H9 (cell line): Measurements from ENCODE around the gene CCDC88C. TPM values are rescaled to one million over a fixed set of nuclear protein-coding genes. Genes with fewer than 3 reads are reported as not detected.

ENCODE experiments used
- DNase-seq: peaks from one replicate; pipeline ENCODE4 v3.0.0-alpha.2; 2017
- H2AFZ ChIP-seq: one replicate; pipeline ENCODE4 v1.6.1; 2013; ENCODE audit warnings: mild to moderate bottlenecking, low read length, control low read depth, moderate library complexity
- H2AK5ac ChIP-seq: 2 replicates; pipeline ENCODE4 v1.6.1; 2013; ENCODE audit warnings: low read length, control low read depth, mixed read lengths; ENCODE audit not compliant: insufficient read length
- H2BK120ac ChIP-seq: one replicate; pipeline ENCODE4 v1.6.1; 2013; ENCODE audit warnings: low read depth, mild to moderate bottlenecking, low read length, control low read depth, inconsistent platforms; ENCODE audit not compliant: poor library complexity, severe bottlenecking
- H2BK12ac ChIP-seq: 2 replicates; pipeline ENCODE4 v1.6.1; 2013; ENCODE audit warnings: low read length, control low read depth, mixed read lengths, low read depth; ENCODE audit not compliant: insufficient read length
- H2BK15ac ChIP-seq: 2 replicates; pipeline ENCODE4 v1.6.1; 2013; ENCODE audit warnings: low read depth, low read length, control low read depth
- H2BK20ac ChIP-seq: one replicate; pipeline ENCODE4 v1.6.1; 2013; ENCODE audit warnings: low read depth, mild to moderate bottlenecking, low read length, control low read depth, inconsistent platforms; ENCODE audit not compliant: poor library complexity, severe bottlenecking
- H2BK5ac ChIP-seq: 2 replicates; pipeline ENCODE4 v1.6.1; 2013; ENCODE audit warnings: low read length, control low read depth, mixed read lengths; ENCODE audit not compliant: insufficient read length
- H3K14ac ChIP-seq: 2 replicates; pipeline ENCODE4 v1.6.1; 2013; ENCODE audit warnings: low read length, control low read depth; ENCODE audit not compliant: insufficient read depth
- H3K18ac ChIP-seq: 2 replicates; pipeline ENCODE4 v1.6.1; 2013; ENCODE audit warnings: low read depth, mild to moderate bottlenecking, mixed read lengths, low read length, control low read depth; ENCODE audit not compliant: insufficient read length
- H3K23ac ChIP-seq: 2 replicates; pipeline ENCODE4 v1.6.1; 2013; ENCODE audit warnings: low read length, control low read depth, mixed read lengths, low read depth; ENCODE audit not compliant: insufficient read length
- H3K23me2 ChIP-seq: 2 replicates; pipeline ENCODE4 v1.6.1; 2013; ENCODE audit warnings: low read depth, mild to moderate bottlenecking, mixed read lengths, low read length, control low read depth; ENCODE audit not compliant: insufficient read length, poor library complexity, severe bottlenecking
- H3K27ac ChIP-seq: 2 replicates; pipeline ENCODE4 v1.5.1; 2013; ENCODE audit warnings: low read length, control low read depth, mixed read lengths, low read depth; ENCODE audit not compliant: insufficient read length
- H3K27me3 ChIP-seq: 2 replicates; pipeline ENCODE4 v1.6.1; 2013; ENCODE audit warnings: low read length, control low read depth, inconsistent platforms; ENCODE audit not compliant: insufficient read depth
- H3K4ac ChIP-seq: 2 replicates; pipeline ENCODE4 v1.6.1; 2013; ENCODE audit warnings: low read depth, mild to moderate bottlenecking, control low read depth, inconsistent platforms, low read length, moderate library complexity
- H3K4me1 ChIP-seq: 2 replicates; pipeline ENCODE4 v1.6.1; 2013; ENCODE audit warnings: low read length, control low read depth, inconsistent platforms; ENCODE audit not compliant: insufficient read depth
- H3K4me2 ChIP-seq: 2 replicates; pipeline ENCODE4 v1.6.1; 2013; ENCODE audit warnings: low read length, control low read depth, mixed read lengths; ENCODE audit not compliant: insufficient read length, insufficient read depth
- H3K56ac ChIP-seq: 2 replicates; pipeline ENCODE4 v1.6.1; 2013; ENCODE audit warnings: low read depth, mild to moderate bottlenecking, mixed read lengths, low read length, control low read depth; ENCODE audit not compliant: insufficient read length
- H3K79me1 ChIP-seq: 2 replicates; pipeline ENCODE4 v1.6.1; 2013; ENCODE audit warnings: low read depth, mild to moderate bottlenecking, moderate library complexity, low read length, control low read depth, inconsistent platforms; ENCODE audit not compliant: insufficient read depth, poor library complexity, severe bottlenecking
- H3K79me2 ChIP-seq: 2 replicates; pipeline ENCODE4 v1.6.1; 2013; ENCODE audit warnings: low read length, control low read depth, inconsistent platforms; ENCODE audit not compliant: insufficient read depth
- H3K9ac ChIP-seq: 2 replicates; pipeline ENCODE4 v1.6.1; 2013; ENCODE audit warnings: low read length, control low read depth, mixed read lengths; ENCODE audit not compliant: insufficient read length; ENCODE audit errors: extremely low read depth
- H3K9me3 ChIP-seq: one replicate; pipeline ENCODE4 v1.6.1; 2013; ENCODE audit warnings: low read depth, low read length, inconsistent platforms; ENCODE audit not compliant: control insufficient read depth
- H3T11ph ChIP-seq: one replicate; pipeline ENCODE4 v1.6.1; 2013; ENCODE audit warnings: mild to moderate bottlenecking, low read length, control low read depth, inconsistent platforms
- H4K20me1 ChIP-seq: one replicate; pipeline ENCODE4 v1.6.1; 2013; ENCODE audit not compliant: control insufficient read depth, insufficient read length, insufficient read depth
- H4K5ac ChIP-seq: 2 replicates; pipeline ENCODE4 v1.6.1; 2013; ENCODE audit warnings: low read depth, mild to moderate bottlenecking, mixed read lengths, low read length, control low read depth; ENCODE audit not compliant: insufficient read length
- H4K8ac ChIP-seq: replicated peaks from 2 replicates; pipeline ENCODE4 v1.6.1; 2013; ENCODE audit warnings: low read length, control low read depth, mixed read lengths, low read depth; ENCODE audit not compliant: insufficient read length
- H4K91ac ChIP-seq: 2 replicates; pipeline ENCODE4 v1.6.1; 2013; ENCODE audit warnings: low read depth, mild to moderate bottlenecking, moderate library complexity, mixed read lengths, low read length, control low read depth; ENCODE audit not compliant: insufficient read length
- H3K27ac Mint-ChIP-seq, 3 experiments: 2 replicates in 2 of 3; 3 replicates in 1 of 3; pipeline ENCODE4 v1.8.0; 2020 to 2021; ENCODE audit warnings: mixed read lengths in 3 of 3, mild to moderate bottlenecking in 1 of 3, moderate library complexity in 1 of 3
- H3K27me3 Mint-ChIP-seq: 2 replicates; pipeline ENCODE4 v1.8.0; 2021; ENCODE audit warnings: low read depth, mild to moderate bottlenecking, moderate library complexity, mixed read lengths
- H3K36me3 Mint-ChIP-seq, 3 experiments: 2 replicates in 2 of 3; 3 replicates in 1 of 3; pipeline ENCODE4 v1.8.0; 2020 to 2021; ENCODE audit warnings: low read depth in 3 of 3, mixed read lengths in 3 of 3; ENCODE audit not compliant: insufficient read depth in 1 of 3
- H3K4me1 Mint-ChIP-seq, 2 experiments: 2 replicates each; pipeline ENCODE4 v1.8.0; 2020; ENCODE audit warnings: mixed read lengths in 2 of 2
- H3K4me3 Mint-ChIP-seq, 2 experiments: 2 replicates in 1 of 2; 3 replicates in 1 of 2; pipeline ENCODE4 v1.8.0; 2020 to 2021; ENCODE audit warnings: mild to moderate bottlenecking in 2 of 2, mixed read lengths in 2 of 2, moderate library complexity in 1 of 2
- H3K9me3 Mint-ChIP-seq, 2 experiments: 2 replicates in 1 of 2; 3 replicates in 1 of 2; pipeline ENCODE4 v1.8.0; 2020; ENCODE audit warnings: mild to moderate bottlenecking in 2 of 2, mixed read lengths in 2 of 2, moderate library complexity in 1 of 2
- WGBS: extraction: QIAGEN DNeasy Blood & Tissue Kit; methylation state at CpG from one replicate; pipeline ENCODE4 v1.1.7; 2013; ENCODE audit warnings: missing lambda C conversion rate, low lambda C conversion rate, mixed read lengths; ENCODE audit not compliant: insufficient read length; ENCODE audit errors: extremely low coverage; 5-methylcytosine and 5-hydroxymethylcytosine counted together
- total RNA-seq: library from RNA; stranded (reverse); gene quantifications from 2 replicates; pipeline ENCODE4 v1.2.1, GENCODE V29; 2021
- TF ChIP-seq, protein P1 (sequence below): fragments of 200-600 bp; sonication (generic); conservative IDR thresholded peaks from 3 replicates; pipeline ENCODE4 v1.8.0; 2021; ENCODE audit warnings: antibody characterized with exemption, mild to moderate bottlenecking

Gene CCDC88C
- total RNA-seq, 1 experiment from 2014 or later = 52.4 TPM

DNA sequence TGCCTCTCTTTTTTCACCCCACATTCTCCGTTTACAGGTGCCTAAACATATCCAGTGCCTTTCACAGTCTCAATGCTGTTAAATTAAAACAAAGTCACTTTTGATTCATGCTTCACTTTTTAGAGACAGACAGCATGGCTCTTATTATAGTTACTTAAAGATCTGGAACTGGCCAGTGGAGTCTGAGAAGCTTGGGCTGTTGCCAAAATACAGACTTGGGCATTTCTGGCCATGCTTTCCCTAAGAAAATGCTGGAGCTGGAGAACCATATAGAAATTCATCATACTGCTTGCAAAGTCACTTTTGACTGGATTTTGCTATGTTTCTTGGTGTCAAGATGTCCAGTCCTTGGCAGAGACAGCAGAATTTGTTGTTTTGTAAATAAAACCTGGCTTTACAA lies 161.0 kb downstream of the CCDC88C start:
- Mint-ChIP-seq H3K4me3 (no peak overlapping the region), H3K27ac (no peak overlapping the region), H3K9me3 (peaks cover 2 to 5% of the 10 kb centered on the region in 2 experiments; a peak in 2 of 5 replicates), H3K36me3 (no peaks in the 10 kb centered on the region; a peak in 1 of 7 replicates), H3K27me3 (peaks cover 45% of the 10 kb centered on the region), H3K4me1 (peaks cover 17 to 22% of the 10 kb centered on the region in 2 experiments)
- no peak overlapping the region for H3K14ac ChIP-seq
- WGBS = no CpG with 5 or more reads among the region's 1 CpG
- H3K23me2 ChIP-seq = peaks cover 3% of the 10 kb centered on the region
- H2BK15ac ChIP-seq = no peak overlapping the region
- H3K9ac ChIP-seq = no peak overlapping the region
- no peak overlapping the region for H2AK5ac ChIP-seq
- H3K27ac ChIP-seq = no peak overlapping the region
- no peaks in the 10 kb centered on the region; the same call in 1 of the 2 replicates for H3K27me3 ChIP-seq
- H3K9me3 ChIP-seq = no peaks in the 10 kb centered on the region
- no peaks in the 10 kb centered on the region for H4K20me1 ChIP-seq
- no peak overlapping the region for H4K91ac ChIP-seq
- H3K56ac ChIP-seq = no peak overlapping the region
- no peak overlapping the region for H4K5ac ChIP-seq
- no peak overlapping the region for H3T11ph ChIP-seq
- no peaks in the 10 kb centered on the region for H3K79me1 ChIP-seq
- H3K18ac ChIP-seq = no peak overlapping the region
- H2BK12ac ChIP-seq = no peak overlapping the region
- no peak overlapping the region for H3K4ac ChIP-seq
- H2BK120ac ChIP-seq = no peak overlapping the region
- DNase-seq = no peak
- no peak overlapping the region for H3K23ac ChIP-seq
- no peak overlapping the region for H2AFZ ChIP-seq
- TF ChIP-seq, protein P1, sequence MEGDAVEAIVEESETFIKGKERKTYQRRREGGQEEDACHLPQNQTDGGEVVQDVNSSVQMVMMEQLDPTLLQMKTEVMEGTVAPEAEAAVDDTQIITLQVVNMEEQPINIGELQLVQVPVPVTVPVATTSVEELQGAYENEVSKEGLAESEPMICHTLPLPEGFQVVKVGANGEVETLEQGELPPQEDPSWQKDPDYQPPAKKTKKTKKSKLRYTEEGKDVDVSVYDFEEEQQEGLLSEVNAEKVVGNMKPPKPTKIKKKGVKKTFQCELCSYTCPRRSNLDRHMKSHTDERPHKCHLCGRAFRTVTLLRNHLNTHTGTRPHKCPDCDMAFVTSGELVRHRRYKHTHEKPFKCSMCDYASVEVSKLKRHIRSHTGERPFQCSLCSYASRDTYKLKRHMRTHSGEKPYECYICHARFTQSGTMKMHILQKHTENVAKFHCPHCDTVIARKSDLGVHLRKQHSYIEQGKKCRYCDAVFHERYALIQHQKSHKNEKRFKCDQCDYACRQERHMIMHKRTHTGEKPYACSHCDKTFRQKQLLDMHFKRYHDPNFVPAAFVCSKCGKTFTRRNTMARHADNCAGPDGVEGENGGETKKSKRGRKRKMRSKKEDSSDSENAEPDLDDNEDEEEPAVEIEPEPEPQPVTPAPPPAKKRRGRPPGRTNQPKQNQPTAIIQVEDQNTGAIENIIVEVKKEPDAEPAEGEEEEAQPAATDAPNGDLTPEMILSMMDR = no peak
- no peak overlapping the region for H3K4me2 ChIP-seq
- H3K79me2 ChIP-seq = no peaks in the 10 kb centered on the region
- no peak overlapping the region for H2BK5ac ChIP-seq
- no peak overlapping the region for H4K8ac ChIP-seq
- H3K4me1 ChIP-seq = peaks cover 2% of the 10 kb centered on the region; the same call in 1 of the 2 replicates
- no peak overlapping the region for H2BK20ac ChIP-seq
